IPS-18a (cell line): ENCODE results near the gene KIF3C.
"Not testable (repeated sequence)": the region's sequence is repeated elsewhere in the genome, so short reads cannot be mapped to it uniquely, and the experiment has no call there.

ENCODE experiments used
- H3K27ac ChIP-seq: one replicate; pipeline ENCODE4 v1.5.1; 2013; ENCODE audit warnings: low read length
- H3K27me3 ChIP-seq: one replicate; pipeline ENCODE4 v1.6.1; 2013; ENCODE audit warnings: mild to moderate bottlenecking, low read length; ENCODE audit not compliant: control insufficient read depth, insufficient read depth
- H3K36me3 ChIP-seq: one replicate; pipeline ENCODE4 v1.6.1; 2013; ENCODE audit warnings: low read depth, low read length; ENCODE audit not compliant: control insufficient read depth
- H3K4me1 ChIP-seq: one replicate; pipeline ENCODE4 v1.6.1; 2013; ENCODE audit warnings: low read depth, low read length; ENCODE audit not compliant: control insufficient read depth
- H3K4me3 ChIP-seq: one replicate; pipeline ENCODE4 v1.5.1; 2013; ENCODE audit warnings: low read length
- H3K9ac ChIP-seq: one replicate; pipeline ENCODE4 v1.6.1; 2013; ENCODE audit warnings: mild to moderate bottlenecking, low read length, moderate library complexity
- H3K9me3 ChIP-seq: one replicate; pipeline ENCODE4 v1.6.1; 2013; ENCODE audit warnings: low read depth, low read length; ENCODE audit not compliant: control insufficient read depth

Gene KIF3C

DNA sequence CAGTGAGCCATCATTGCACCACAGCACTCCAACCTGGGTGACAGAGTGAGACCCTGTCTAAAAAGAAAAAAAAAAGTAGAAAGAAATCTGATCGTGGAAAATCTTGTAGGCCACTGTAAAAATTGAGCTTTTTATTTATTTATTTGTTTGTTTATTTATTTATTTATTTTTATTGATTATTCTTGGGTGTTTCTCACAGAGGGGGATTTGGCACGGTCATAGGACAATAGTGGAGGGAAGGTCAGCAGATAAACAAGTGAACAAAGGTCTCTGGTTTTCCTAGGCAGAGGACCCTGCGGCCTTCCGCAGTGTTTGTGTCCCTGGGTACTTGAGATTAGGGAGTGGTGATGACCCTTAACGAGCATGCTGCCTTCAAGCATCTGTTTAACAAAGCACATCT is 72.7 kb downstream of the KIF3C start:
- H3K36me3 ChIP-seq, H3K27ac ChIP-seq, H3K27me3 ChIP-seq, H3K9ac ChIP-seq, H3K4me3 ChIP-seq, H3K9me3 ChIP-seq: not testable (repeated sequence)
- H3K4me1 ChIP-seq = peaks cover 11% of the 10 kb centered on the region

DNA sequence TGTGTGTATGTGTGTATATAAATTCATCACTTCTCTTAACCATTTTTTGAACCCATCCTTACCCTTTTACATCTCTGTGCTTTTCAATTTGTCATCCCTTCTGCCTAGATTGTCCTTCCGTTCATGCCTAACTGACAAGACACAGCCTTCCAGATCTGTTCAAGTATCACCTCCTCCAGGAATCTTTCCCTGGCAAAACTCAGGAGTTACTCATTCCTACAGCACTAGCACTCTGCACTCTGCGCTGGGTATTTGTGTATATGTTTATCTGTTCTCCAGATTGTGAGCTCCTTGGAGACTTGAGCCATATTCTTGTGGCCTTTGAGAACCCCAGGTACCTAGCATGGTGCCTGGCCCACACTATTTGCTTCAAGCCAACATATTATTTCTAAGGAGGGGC is 77.2 kb downstream of the KIF3C start:
- Histone ChIP-seq H3K9ac (no peak overlapping the region), H3K27ac (no peak overlapping the region), H3K27me3 (no peaks in the 10 kb centered on the region), H3K4me3 (no peak overlapping the region), H3K36me3 (no peaks in the 10 kb centered on the region), H3K9me3 (no peaks in the 10 kb centered on the region), H3K4me1 (no peaks in the 10 kb centered on the region)

GRCh38 chr2:25903216-25903776 is 79.0 kb downstream of the KIF3C start:
- H3K27ac ChIP-seq = no peak overlapping the region
- H3K9ac ChIP-seq = no peak overlapping the region
- H3K4me3 ChIP-seq = no peak overlapping the region
- no peaks in the 10 kb centered on the region for H3K36me3 ChIP-seq
- no peaks in the 10 kb centered on the region for H3K9me3 ChIP-seq
- H3K27me3 ChIP-seq = no peaks in the 10 kb centered on the region
- no peaks in the 10 kb centered on the region for H3K4me1 ChIP-seq

- H3K36me3 ChIP-seq = no peaks in the 10 kb centered on the region
- no peak overlapping the region for H3K4me3 ChIP-seq
- no peaks in the 10 kb centered on the region for H3K4me1 ChIP-seq
- H3K9me3 ChIP-seq = no peaks in the 10 kb centered on the region
- no peaks in the 10 kb centered on the region for H3K27me3 ChIP-seq
- H3K27ac ChIP-seq = no peak overlapping the region
- no peak overlapping the region for H3K9ac ChIP-seq
Observed at GRCh38 chr2:25899404-25899970, 82.8 kb downstream of the KIF3C start.

DNA sequence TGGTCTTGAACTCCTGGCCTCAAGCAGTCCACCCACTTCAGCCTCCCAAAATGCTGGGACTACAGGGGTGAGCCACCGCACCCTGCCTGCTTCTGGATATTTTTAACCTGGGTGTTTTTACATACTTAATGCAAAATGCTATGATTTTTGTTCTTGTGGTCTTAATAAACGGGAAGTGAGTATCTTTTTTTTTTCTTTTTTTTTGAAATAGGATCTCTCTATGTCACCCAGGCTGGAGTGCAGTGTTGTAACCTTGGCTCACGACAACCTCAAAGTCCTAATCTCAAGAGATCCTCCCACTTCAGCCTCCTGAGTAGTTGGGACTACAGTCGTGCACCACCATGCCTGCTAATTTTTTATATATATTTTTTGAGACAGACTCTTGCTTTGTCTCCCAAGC is 84.8 kb downstream of the KIF3C start:
- no peak overlapping the region for H3K4me3 ChIP-seq
- H3K36me3 ChIP-seq = no peaks in the 10 kb centered on the region
- H3K9ac ChIP-seq = no peak overlapping the region
- no peaks in the 10 kb centered on the region for H3K27me3 ChIP-seq
- H3K4me1 ChIP-seq = no peaks in the 10 kb centered on the region
- no peak overlapping the region for H3K27ac ChIP-seq
- no peaks in the 10 kb centered on the region for H3K9me3 ChIP-seq

- not testable (repeated sequence) for H3K27me3 ChIP-seq, H3K4me3 ChIP-seq, H3K9ac ChIP-seq, H3K9me3 ChIP-seq, H3K36me3 ChIP-seq, H3K27ac ChIP-seq, H3K4me1 ChIP-seq
Observed at GRCh38 chr2:25896308-25896707, 86.0 kb downstream of the KIF3C start.

- no peaks in the 10 kb centered on the region for H3K9me3 ChIP-seq
- no peak overlapping the region for H3K9ac ChIP-seq
- no peaks in the 10 kb centered on the region for H3K36me3 ChIP-seq
- no peaks in the 10 kb centered on the region for H3K4me1 ChIP-seq
- H3K27me3 ChIP-seq = no peaks in the 10 kb centered on the region
- no peak overlapping the region for H3K4me3 ChIP-seq
- no peak overlapping the region for H3K27ac ChIP-seq
Observed at GRCh38 chr2:25895610-25896009, 86.7 kb downstream of the KIF3C start.

GRCh38 chr2:25895018-25895417 is 87.3 kb downstream of the KIF3C start:
- H3K9ac ChIP-seq = no peak overlapping the region
- H3K27ac ChIP-seq = no peak overlapping the region
- no peaks in the 10 kb centered on the region for H3K27me3 ChIP-seq

DNA sequence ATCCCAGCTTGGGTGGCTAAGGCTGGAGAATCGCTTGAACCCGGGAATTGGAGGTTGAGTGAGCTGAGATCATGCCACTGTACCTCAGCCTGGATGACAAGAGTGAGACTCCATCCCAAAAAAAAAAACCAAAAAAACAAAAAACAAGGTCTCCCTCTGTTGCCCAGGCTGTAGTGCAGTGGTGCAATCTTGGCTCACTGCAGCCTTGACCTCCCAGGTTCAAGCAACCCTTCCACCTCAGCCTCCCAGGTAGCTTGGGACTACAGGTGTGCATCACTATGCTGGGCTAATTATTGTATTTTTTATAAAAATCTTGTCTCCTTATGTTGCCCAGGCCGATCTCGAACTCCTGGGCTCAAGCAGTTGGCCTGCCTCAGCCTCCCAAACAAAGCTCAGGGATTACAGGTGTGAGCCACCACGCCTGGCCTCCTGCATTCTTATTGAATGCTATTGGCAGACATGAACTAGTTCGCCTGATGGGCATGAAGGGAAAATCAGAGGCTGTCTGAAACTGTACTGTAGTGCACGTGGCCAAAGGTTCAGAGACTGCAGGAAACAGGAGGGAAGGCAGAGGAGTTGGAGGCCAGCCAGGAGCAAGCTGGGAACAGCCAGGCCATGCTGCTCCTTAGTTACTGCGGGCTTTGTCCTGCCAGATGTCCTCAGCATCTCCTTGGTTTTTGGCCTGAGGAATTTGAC is 88.0 kb downstream of the KIF3C start:
- H3K4me1 ChIP-seq = no peaks in the 10 kb centered on the region
- H3K9me3 ChIP-seq = no peaks in the 10 kb centered on the region
- no peak overlapping the region for H3K4me3 ChIP-seq
- H3K27ac ChIP-seq = no peak overlapping the region
- H3K9ac ChIP-seq = no peak overlapping the region
- no peaks in the 10 kb centered on the region for H3K36me3 ChIP-seq
- H3K27me3 ChIP-seq = no peaks in the 10 kb centered on the region

More at GRCh38 chr2:25895018-25895417, 87.3 kb downstream of the KIF3C start:
- Histone ChIP-seq H3K4me3 (no peak overlapping the region), H3K36me3 (no peaks in the 10 kb centered on the region), H3K4me1 (no peaks in the 10 kb centered on the region), H3K9me3 (no peaks in the 10 kb centered on the region)

DNA sequence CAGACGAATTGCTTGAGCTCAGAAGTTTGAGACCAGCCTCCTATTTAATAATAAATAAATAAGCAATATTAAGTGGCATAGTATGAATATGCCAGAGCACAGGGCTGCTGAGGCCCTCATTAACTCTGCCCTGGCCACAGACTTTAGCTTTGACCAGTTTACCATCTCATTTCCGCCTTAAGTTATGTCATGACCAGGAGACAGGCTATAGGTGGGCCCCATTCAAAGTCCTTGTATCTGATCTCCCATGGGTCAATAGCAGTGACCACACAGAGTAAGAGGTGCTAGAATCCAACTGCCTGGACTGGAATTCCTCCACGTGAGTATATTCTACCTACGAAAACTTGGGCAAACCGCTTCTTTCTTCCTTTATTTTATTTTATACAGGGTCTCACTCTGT is 90.6 kb downstream of the KIF3C start:
- Histone ChIP-seq H3K4me1 (no peaks in the 10 kb centered on the region), H3K27me3 (no peaks in the 10 kb centered on the region), H3K27ac (no peak overlapping the region), H3K9me3 (no peaks in the 10 kb centered on the region), H3K36me3 (no peaks in the 10 kb centered on the region), H3K4me3 (no peak overlapping the region), H3K9ac (no peak overlapping the region)

DNA sequence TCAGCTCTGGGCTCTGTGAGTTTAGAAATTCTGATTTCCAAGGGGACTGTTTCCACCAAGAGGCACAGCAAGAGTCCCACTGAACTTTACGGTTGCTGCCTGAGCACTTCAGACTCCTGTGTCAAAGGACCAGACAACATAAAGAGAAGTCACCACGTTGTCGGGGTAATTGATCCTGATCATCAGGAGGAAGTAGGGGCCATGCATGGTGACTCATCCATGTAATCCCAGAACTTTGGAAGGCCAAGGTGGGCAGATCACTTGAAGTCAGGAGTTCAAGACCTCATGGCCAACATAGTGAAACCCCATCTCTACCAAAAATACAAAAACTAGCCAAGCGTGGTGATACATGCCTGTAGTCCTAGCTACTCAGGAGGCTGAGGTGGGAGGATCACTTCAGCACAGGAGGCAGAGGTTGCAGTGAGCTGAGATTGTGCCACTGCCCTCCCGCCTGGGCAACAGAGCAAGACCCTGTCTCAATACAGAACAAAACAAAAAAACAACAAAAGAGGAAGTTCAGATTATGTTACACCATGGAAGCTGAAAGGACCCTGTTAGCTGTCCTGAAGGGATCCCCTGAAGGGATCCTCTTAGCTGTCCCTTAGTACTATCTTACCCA is 94.6 kb downstream of the KIF3C start:
- no peaks in the 10 kb centered on the region for H3K9me3 ChIP-seq
- H3K4me1 ChIP-seq = no peaks in the 10 kb centered on the region
- no peaks in the 10 kb centered on the region for H3K27me3 ChIP-seq
- no peak overlapping the region for H3K9ac ChIP-seq
- no peaks in the 10 kb centered on the region for H3K36me3 ChIP-seq
- no peak overlapping the region for H3K27ac ChIP-seq
- no peak overlapping the region for H3K4me3 ChIP-seq

DNA sequence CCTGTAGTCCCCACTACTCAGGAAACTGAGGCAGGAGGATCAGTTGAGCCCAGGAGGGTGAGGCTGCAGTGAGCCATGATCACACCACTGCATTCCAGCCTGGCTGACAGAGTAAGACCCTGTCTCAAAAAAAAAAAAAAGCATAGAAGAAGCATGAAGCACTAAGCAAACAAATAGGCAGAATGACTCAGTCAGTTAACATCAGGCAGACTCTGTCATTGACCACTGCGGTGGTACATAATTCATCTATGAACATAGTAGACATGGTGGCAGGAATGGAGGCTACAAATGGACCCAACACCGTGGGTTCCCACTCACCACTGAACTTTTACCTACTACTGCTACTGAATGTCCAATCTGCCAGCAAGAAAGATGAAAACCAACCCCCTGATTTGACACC is 96.4 kb downstream of the KIF3C start:
- no peak overlapping the region for H3K4me3 ChIP-seq
- H3K27ac ChIP-seq = no peak overlapping the region
- H3K9me3 ChIP-seq = no peaks in the 10 kb centered on the region
- H3K36me3 ChIP-seq = no peaks in the 10 kb centered on the region
- no peak overlapping the region for H3K9ac ChIP-seq
- H3K27me3 ChIP-seq = peaks cover 9% of the 10 kb centered on the region
- no peaks in the 10 kb centered on the region for H3K4me1 ChIP-seq
